ENCODE measurements around the gene ACVR1B.

ACVR1B gene

DNA sequence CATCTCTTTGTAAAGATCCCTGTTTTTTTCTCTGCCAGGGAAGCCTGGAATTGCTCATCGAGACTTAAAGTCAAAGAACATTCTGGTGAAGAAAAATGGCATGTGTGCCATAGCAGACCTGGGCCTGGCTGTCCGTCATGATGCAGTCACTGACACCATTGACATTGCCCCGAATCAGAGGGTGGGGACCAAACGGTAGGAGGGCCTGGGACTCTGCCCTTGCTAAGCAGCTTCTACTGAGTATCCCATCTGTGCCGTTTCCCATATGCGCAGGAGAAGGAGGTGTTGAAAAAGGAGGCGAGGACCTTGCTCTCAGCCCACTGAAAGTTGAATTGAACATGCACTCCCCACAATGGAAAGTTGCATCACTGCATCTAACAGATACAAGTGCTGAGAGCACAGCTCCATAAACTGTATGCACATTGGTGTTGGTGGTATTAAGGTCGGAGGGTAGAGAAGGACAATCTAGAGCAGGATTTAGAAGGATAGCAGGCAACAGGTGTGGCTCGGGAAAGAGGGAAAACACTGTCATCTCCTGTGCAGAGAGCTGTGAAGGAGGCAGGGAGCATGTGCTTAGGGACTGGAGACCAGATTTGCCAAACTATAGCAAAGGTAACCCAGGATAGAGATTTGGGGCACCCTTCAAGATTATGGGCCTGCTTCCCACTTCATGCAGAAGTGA is 33.8 kb downstream of the ACVR1B start:
- H3K4me3 ChIP-seq (replicated peaks; ENCODE audit: low read depth, low read length): no peak overlapping the region
- DNase-seq (ENCODE audit: extremely low read depth, low read depth): no peak
- TF ChIP-seq, protein P1, sequence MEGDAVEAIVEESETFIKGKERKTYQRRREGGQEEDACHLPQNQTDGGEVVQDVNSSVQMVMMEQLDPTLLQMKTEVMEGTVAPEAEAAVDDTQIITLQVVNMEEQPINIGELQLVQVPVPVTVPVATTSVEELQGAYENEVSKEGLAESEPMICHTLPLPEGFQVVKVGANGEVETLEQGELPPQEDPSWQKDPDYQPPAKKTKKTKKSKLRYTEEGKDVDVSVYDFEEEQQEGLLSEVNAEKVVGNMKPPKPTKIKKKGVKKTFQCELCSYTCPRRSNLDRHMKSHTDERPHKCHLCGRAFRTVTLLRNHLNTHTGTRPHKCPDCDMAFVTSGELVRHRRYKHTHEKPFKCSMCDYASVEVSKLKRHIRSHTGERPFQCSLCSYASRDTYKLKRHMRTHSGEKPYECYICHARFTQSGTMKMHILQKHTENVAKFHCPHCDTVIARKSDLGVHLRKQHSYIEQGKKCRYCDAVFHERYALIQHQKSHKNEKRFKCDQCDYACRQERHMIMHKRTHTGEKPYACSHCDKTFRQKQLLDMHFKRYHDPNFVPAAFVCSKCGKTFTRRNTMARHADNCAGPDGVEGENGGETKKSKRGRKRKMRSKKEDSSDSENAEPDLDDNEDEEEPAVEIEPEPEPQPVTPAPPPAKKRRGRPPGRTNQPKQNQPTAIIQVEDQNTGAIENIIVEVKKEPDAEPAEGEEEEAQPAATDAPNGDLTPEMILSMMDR (IDR thresholded peaks at IDR 0.05; ENCODE audit: low read depth, low read length, missing control alignments): no peak

DNA sequence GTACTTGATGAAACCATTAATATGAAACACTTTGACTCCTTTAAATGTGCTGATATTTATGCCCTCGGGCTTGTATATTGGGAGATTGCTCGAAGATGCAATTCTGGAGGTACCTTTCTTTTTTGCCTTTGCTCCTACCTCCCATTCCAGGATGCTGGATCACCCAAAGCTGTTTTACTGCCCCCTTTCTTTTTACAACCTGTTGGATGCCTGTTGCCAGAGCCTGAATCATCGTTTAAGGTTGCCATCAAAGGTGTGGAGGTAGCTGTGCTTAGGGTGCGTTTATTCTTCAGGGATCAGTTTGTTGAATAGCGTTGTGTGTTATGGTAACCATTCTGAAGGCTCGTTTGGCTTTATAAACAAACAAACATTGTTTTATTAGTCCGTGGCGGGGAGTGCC is 35.3 kb downstream of the ACVR1B start:
- DNase-seq (ENCODE audit: extremely low read depth, low read depth): no peak
- TF ChIP-seq, protein P1 (IDR thresholded peaks at IDR 0.05; ENCODE audit: low read depth, low read length, missing control alignments): no peak

DNA sequence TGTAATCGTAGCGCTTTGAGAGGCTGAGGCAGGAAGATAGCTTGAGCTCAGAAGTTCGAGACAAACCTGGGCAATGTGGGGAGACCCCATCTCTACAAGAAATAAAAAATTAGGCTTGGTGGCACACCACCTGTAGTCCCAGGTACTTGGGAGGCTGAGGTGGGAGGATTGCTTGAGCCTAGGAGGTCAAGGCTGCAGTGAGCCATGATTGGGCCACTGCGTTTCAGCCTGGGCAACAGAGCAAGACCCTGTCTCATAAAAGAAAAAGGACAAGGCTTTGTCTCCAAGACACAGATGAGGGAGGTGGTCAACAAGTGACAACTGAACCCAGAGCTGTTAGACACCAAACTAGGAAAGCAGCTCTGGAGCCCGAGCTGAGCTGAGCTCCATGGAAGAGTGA is 40.7 kb downstream of the ACVR1B start:
- no peak overlapping the region for H3K4me3 ChIP-seq (replicated peaks; ENCODE audit: low read depth, low read length)
- no peak for DNase-seq (ENCODE audit: extremely low read depth, low read depth)
- TF ChIP-seq, protein P1 (IDR thresholded peaks at IDR 0.05; ENCODE audit: low read depth, low read length, missing control alignments): no peak

More for the DNA sequence above, 35.3 kb downstream of the ACVR1B start:
- no peak overlapping the region for H3K4me3 ChIP-seq (replicated peaks; ENCODE audit: low read depth, low read length)

DNA sequence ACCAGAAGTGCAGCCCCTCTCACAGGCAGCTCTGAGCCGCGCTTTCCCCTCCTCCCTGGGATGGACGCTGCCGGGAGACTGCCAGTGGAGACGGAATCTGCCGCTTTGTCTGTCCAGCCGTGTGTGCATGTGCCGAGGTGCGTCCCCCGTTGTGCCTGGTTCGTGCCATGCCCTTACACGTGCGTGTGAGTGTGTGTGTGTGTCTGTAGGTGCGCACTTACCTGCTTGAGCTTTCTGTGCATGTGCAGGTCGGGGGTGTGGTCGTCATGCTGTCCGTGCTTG is 43.0 kb downstream of the ACVR1B start:
- TF ChIP-seq, protein P1 (IDR thresholded peaks at IDR 0.05; ENCODE audit: low read depth, low read length, missing control alignments): no peak
- H3K4me3 ChIP-seq (replicated peaks; ENCODE audit: low read depth, low read length): no peak overlapping the region
- DNase-seq (ENCODE audit: extremely low read depth, low read depth): no peak

DNA sequence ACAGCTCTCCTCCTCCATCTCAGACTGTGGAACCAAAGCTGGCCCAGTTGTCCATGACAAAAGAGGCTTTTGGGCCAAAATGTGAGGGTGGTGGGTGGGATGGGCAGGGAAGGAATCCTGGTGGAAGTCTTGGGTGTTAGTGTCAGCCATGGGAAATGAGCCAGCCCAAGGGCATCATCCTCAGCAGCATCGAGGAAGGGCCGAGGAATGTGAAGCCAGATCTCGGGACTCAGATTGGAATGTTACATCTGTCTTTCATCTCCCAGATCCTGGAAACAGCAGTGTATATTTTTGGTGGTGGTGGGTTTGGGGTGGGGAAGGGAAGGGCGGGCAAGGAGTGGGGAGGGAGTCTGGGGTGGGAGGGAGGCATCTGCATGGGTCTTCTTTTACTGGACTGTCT is 43.5 kb downstream of the ACVR1B start:
- DNase-seq (ENCODE audit: extremely low read depth, low read depth): no peak
- TF ChIP-seq, protein P1 (IDR thresholded peaks at IDR 0.05; ENCODE audit: low read depth, low read length, missing control alignments): no peak
- no peak overlapping the region for H3K4me3 ChIP-seq (replicated peaks; ENCODE audit: low read depth, low read length)

DNA sequence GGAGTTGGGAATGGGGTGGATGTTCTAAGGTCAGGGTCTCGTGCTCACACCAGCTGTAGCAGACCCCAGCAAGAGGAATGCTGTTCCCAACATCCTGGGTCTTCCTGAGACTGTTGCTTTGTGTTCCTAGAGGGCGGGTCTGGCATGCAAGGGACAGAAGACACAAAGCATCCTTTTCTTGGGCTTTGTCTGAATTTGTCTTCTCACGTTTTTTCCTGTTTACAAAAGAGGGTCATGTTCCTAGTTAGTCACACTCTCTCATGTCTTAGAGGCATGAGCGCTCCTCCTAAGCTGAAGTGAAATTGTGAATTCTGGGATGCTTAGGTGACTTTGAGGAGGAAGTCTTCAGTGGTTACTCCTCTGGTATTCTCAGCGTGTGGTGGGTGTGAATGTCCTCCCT is 45.6 kb downstream of the ACVR1B start:
- H3K4me3 ChIP-seq (replicated peaks; ENCODE audit: low read depth, low read length): no peak overlapping the region
- no peak for DNase-seq (ENCODE audit: extremely low read depth, low read depth)
- TF ChIP-seq, protein P1 (IDR thresholded peaks at IDR 0.05; ENCODE audit: low read depth, low read length, missing control alignments): no peak

DNA sequence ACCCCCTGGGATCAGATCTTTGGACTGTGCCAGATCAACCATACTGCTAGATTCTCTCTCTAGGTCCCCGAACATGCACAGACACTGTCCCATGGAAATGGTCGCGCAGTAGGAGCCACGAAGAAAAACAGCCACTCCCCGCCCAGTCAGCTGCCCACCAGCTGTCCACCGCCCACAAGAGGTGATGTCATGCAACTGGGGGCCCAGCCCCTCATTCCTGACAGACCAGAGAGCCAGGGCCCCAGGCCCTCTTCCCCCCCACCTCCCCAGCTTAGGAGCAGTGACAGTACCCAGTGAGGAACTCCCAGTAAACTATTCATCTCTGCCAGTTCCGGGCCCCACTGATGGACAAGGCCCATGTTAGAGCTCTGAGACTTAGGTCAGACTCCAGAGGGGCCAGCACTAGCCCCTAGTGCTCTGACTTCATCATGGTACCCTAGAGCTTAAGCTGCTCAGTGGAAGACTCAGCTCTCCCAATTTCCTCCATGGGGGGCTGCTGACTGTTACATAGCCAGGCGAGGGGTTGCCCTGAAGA is 51.6 kb downstream of the ACVR1B start:
- TF ChIP-seq, protein P1 (IDR thresholded peaks at IDR 0.05; ENCODE audit: low read depth, low read length, missing control alignments): no peak
- no peak for DNase-seq (ENCODE audit: extremely low read depth, low read depth)
- no peak overlapping the region for H3K4me3 ChIP-seq (replicated peaks; ENCODE audit: low read depth, low read length)

Measured in HFF-Myc (cell line).